HG03196 (cell line): Measurements from ENCODE around the gene IGF1R.

Source experiments
- ATAC-seq: cut with Tn5 transposase; IDR thresholded peaks from one replicate; pipeline ENCODE4 v1.9.1; 2021; ENCODE audit not compliant: unreplicated experiment

The IGF1R gene

GRCh38 chr15:98878862-98879261 is 230.5 kb downstream of the IGF1R start:
- no peak for ATAC-seq

GRCh38 chr15:98881526-98882520 is 233.5 kb downstream of the IGF1R start:
- no peak for ATAC-seq

- ATAC-seq, result no peak
These were observed 235.1 kb downstream of the IGF1R start for GRCh38 chr15:98883478-98883877.

- ATAC-seq, result no peak
These were observed 236.6 kb downstream of the IGF1R start for GRCh38 chr15:98884894-98885293.

- ATAC-seq, result no peak
These were observed 239.6 kb downstream of the IGF1R start for GRCh38 chr15:98887976-98888375.

- no peak for ATAC-seq
These were observed 240.6 kb downstream of the IGF1R start for GRCh38 chr15:98888820-98889479.

GRCh38 chr15:98889930-98890695 is 241.8 kb downstream of the IGF1R start:
- ATAC-seq, result no peak

- no peak for ATAC-seq
These were observed 243.0 kb downstream of the IGF1R start for GRCh38 chr15:98891301-98891700.

GRCh38 chr15:98893401-98893800 is 245.1 kb downstream of the IGF1R start:
- no peak for ATAC-seq

- no peak for ATAC-seq
These were observed 246.0 kb downstream of the IGF1R start for GRCh38 chr15:98894312-98894711.

- no peak for ATAC-seq
These were observed 247.8 kb downstream of the IGF1R start for GRCh38 chr15:98896002-98896721.

- ATAC-seq, result no peak
These were observed 248.7 kb downstream of the IGF1R start for GRCh38 chr15:98896802-98897732.

GRCh38 chr15:98898122-98898521 is 249.8 kb downstream of the IGF1R start:
- ATAC-seq, result no peak

- no peak for ATAC-seq
These were observed 251.1 kb downstream of the IGF1R start for GRCh38 chr15:98899272-98900021.

GRCh38 chr15:98900356-98900755 is 252.0 kb downstream of the IGF1R start:
- no peak for ATAC-seq

- ATAC-seq, result no peak
These were observed 253.2 kb downstream of the IGF1R start for GRCh38 chr15:98901434-98902072.

- no peak for ATAC-seq
These were observed 254.6 kb downstream of the IGF1R start for GRCh38 chr15:98902931-98903330.

GRCh38 chr15:98903377-98904018 is 255.2 kb downstream of the IGF1R start:
- no peak for ATAC-seq
